Neural crest cell (in vitro differentiated cells): ENCODE results near the gene GET4. TPM values are rescaled to one million over a fixed set of nuclear protein-coding genes. Genes with fewer than 3 reads are reported as not detected.
A peak's percentile ranks its signal among the peaks of the same experiment; 100 is the strongest.
"Not testable (repeated sequence)": the region's sequence is repeated elsewhere in the genome, so short reads cannot be mapped to it uniquely, and the experiment has no call there.

Experiments used
- DNase-seq: peaks from one replicate; pipeline ENCODE4 v3.0.0; 2021; ENCODE audit warnings: low read depth, mixed read lengths, low spot score
- H3K27ac Mint-ChIP-seq: one replicate; pipeline ENCODE4 v1.8.0; 2021; ENCODE audit warnings: mild to moderate bottlenecking, mixed read lengths; ENCODE audit not compliant: unreplicated experiment
- H3K27me3 Mint-ChIP-seq: 2 replicates; pipeline ENCODE4 v1.8.0; 2021; ENCODE audit warnings: low read depth, mild to moderate bottlenecking, mixed read lengths
- H3K36me3 Mint-ChIP-seq: 2 replicates; pipeline ENCODE4 v1.8.0; 2021; ENCODE audit warnings: low read depth, mild to moderate bottlenecking, mixed read lengths
- H3K4me1 Mint-ChIP-seq: 2 replicates; pipeline ENCODE4 v1.8.0; 2021; ENCODE audit warnings: mixed read lengths
- H3K4me3 Mint-ChIP-seq: one replicate; pipeline ENCODE4 v1.8.0; 2021; ENCODE audit warnings: mild to moderate bottlenecking, mixed read lengths
- H3K9me3 Mint-ChIP-seq: 2 replicates; pipeline ENCODE4 v1.8.0; 2021; ENCODE audit warnings: mixed read lengths
- total RNA-seq: library from RNA; stranded (reverse); gene quantifications from 2 replicates; pipeline ENCODE4 v1.2.1, GENCODE V29; 2021
- TF ChIP-seq, protein P1 (sequence below): fragments of 200-600 bp; sonication (generic); conservative IDR thresholded peaks from 2 replicates; pipeline ENCODE4 v1.5.0; 2021; ENCODE audit warnings: antibody characterized with exemption, mild to moderate bottlenecking

Gene GET4
- total RNA-seq, 1 donor from 2014 or later, result 55.2 TPM

- TF ChIP-seq, protein P1, sequence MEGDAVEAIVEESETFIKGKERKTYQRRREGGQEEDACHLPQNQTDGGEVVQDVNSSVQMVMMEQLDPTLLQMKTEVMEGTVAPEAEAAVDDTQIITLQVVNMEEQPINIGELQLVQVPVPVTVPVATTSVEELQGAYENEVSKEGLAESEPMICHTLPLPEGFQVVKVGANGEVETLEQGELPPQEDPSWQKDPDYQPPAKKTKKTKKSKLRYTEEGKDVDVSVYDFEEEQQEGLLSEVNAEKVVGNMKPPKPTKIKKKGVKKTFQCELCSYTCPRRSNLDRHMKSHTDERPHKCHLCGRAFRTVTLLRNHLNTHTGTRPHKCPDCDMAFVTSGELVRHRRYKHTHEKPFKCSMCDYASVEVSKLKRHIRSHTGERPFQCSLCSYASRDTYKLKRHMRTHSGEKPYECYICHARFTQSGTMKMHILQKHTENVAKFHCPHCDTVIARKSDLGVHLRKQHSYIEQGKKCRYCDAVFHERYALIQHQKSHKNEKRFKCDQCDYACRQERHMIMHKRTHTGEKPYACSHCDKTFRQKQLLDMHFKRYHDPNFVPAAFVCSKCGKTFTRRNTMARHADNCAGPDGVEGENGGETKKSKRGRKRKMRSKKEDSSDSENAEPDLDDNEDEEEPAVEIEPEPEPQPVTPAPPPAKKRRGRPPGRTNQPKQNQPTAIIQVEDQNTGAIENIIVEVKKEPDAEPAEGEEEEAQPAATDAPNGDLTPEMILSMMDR, result no peak
- no peaks in the 10 kb centered on the region for H3K9me3 Mint-ChIP-seq
- H3K27ac Mint-ChIP-seq, result no peak overlapping the region
- no peaks in the 10 kb centered on the region for H3K4me1 Mint-ChIP-seq
- no peak for DNase-seq
- H3K4me3 Mint-ChIP-seq, result no peak overlapping the region
- H3K36me3 Mint-ChIP-seq, result peaks cover 25% of the 10 kb centered on the region
- no peaks in the 10 kb centered on the region for H3K27me3 Mint-ChIP-seq
Observed at GRCh38 chr7:867406-868188, 8.8 kb upstream of the GET4 start.

DNA sequence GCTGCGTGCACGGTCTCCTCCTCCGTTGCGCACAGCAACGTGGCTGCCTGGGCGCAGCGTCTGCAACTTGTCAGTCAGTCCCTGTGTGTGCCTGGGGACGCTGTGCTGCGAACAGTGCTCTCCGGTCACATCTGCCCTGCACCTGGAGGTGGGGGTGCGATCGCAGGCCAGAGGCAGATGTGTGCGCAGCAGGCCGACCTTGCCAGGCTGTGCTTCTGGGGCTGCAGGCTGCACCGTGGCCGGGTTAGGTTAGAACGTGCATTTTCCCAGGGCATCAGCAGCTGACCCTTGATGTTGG is 8.2 kb upstream of the GET4 start:
- DNase-seq, result no peak
- Mint-ChIP-seq H3K36me3 (peaks cover 28% of the 10 kb centered on the region), H3K4me1 (peaks cover 2% of the 10 kb centered on the region), H3K27ac (no peak overlapping the region), H3K4me3 (no peak overlapping the region), H3K27me3 (no peaks in the 10 kb centered on the region), H3K9me3 (no peaks in the 10 kb centered on the region)
- TF ChIP-seq, protein P1, result no peak

DNA sequence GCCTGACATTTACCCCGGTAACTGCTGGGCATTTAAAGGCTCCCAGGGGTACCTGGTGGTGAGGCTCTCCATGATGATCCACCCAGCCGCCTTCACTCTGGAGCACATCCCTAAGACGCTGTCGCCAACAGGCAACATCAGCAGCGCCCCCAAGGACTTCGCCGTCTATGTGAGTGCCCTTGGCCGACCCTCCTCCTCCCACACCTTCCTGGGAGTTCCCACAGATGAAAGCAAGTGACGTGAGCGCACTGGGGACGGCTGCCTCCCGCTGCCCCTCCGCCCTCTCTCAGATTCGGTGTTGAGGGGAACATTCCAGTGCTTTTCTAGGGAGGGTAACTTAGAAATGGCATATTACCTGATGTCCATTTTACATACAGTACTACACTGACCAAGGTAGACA is 7.0 kb upstream of the GET4 start:
- Mint-ChIP-seq H3K36me3 (peaks cover 37% of the 10 kb centered on the region), H3K27me3 (no peaks in the 10 kb centered on the region), H3K4me1 (peaks cover 10% of the 10 kb centered on the region), H3K9me3 (no peaks in the 10 kb centered on the region), H3K27ac (no peak overlapping the region), H3K4me3 (no peak overlapping the region)
- DNase-seq, result no peak
- TF ChIP-seq, protein P1, result no peak

DNA sequence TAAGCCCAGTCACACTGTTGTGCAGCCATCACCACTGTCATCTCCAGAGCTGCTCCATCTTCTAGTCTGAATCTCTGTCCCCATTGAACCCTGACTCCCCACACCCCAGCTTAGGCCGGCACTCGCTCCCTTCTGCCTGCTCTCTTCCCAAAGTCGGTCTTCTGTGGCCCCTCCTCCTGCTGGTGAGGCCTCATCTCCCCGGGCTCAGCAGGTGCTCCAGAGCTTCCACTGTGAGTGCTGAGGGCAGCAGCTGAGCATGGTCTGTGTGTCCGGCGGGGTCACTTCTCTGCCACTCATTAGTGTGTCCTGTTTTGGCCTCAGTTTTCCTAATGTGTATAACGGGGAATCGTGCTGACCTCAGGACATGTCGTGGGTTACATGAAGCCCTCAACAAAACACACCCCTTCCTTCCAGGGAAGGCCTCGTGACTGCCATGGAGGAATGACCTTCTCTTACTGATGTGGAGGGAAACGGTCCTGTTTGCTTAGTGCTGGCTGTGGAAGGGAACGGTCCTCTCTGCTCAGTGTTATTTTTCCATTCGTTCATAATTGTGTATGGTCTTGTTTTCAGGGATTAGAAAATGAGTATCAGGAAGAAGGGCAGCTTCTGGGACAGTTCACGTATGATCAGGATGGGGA is 4.3 kb upstream of the GET4 start:
- Mint-ChIP-seq H3K4me3 (no peak overlapping the region), H3K27ac (no peak overlapping the region), H3K36me3 (peaks cover 29% of the 10 kb centered on the region), H3K9me3 (no peaks in the 10 kb centered on the region), H3K4me1 (peaks cover 10% of the 10 kb centered on the region), H3K27me3 (no peaks in the 10 kb centered on the region)
- TF ChIP-seq, protein P1, result no peak
- no peak for DNase-seq

- H3K4me3 Mint-ChIP-seq, H3K27me3 Mint-ChIP-seq, H3K4me1 Mint-ChIP-seq, H3K9me3 Mint-ChIP-seq, DNase-seq: not testable (repeated sequence)
- peaks cover 27% of the 10 kb centered on the region for H3K36me3 Mint-ChIP-seq
- H3K27ac Mint-ChIP-seq, result peak overlapping the region; percentile 12
Observed at GRCh38 chr7:872685-873084, 3.7 kb upstream of the GET4 start.

DNA sequence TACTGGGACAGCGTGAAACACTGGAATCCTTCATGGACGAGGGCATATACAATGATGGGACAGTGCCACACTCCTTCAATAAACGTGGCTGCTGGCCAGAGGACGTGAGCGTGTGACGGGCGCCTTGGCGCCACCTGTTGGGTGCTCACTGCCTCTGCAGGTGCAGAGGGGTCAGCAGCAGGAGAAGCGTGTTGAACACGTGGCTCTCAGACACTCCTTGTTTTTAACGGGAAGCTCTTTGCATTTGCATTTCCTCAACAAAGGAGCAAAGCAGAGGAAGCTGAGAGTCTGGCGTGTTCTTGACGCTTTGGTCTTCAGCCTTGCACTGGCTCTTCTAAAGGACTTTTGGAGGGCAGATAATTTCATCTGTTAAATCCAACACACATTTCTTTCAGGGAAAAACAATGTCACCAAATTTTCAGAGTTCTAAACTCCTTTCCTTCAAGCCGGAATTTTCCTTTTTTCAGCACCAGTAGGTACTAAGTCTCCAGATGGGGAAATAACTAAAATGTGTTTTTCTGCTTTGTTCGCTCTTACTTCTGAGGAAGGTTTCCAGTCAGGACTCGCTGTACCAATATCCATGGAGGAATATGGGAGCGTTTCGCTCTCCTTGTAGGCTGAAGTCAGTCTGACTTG is 2.9 kb upstream of the GET4 start:
- TF ChIP-seq, protein P1, result peak; percentile 91
- H3K4me1 Mint-ChIP-seq, result peaks cover 14% of the 10 kb centered on the region
- H3K27ac Mint-ChIP-seq, result no peak overlapping the region
- peak; percentile 60 for DNase-seq
- H3K27me3 Mint-ChIP-seq, result no peaks in the 10 kb centered on the region
- H3K9me3 Mint-ChIP-seq, result no peaks in the 10 kb centered on the region
- peak overlapping the region; percentile 77 for H3K4me3 Mint-ChIP-seq
- peaks cover 27% of the 10 kb centered on the region for H3K36me3 Mint-ChIP-seq
